HG03280 (cell line): Measurements from ENCODE around the gene PPARD.

ENCODE experiments used
- ATAC-seq: cut with Tn5 transposase; IDR thresholded peaks from one replicate; pipeline ENCODE4 v1.9.1; 2021; ENCODE audit warnings: mild to moderate bottlenecking, moderate library complexity; ENCODE audit not compliant: unreplicated experiment

The PPARD gene

DNA sequence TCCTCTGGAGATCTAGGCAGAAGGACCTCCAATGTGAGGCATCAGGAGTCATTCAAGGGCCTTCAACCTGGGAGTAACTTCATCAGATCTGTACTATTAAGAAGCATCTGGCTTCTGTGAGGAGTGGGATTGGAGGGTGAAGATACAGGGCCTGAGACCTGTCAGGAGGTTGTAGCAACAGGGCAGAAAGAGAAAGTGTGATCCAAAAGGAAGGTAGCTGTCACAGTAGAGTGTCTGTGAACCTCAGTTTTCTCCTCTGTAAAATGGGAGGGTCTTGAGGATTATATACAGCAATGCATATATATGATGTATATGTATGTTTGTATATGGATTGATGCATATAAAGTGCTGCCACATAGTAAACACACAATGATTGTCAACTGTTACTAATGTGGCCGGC is 123.3 kb downstream of the PPARD start:
- no peak for ATAC-seq

DNA sequence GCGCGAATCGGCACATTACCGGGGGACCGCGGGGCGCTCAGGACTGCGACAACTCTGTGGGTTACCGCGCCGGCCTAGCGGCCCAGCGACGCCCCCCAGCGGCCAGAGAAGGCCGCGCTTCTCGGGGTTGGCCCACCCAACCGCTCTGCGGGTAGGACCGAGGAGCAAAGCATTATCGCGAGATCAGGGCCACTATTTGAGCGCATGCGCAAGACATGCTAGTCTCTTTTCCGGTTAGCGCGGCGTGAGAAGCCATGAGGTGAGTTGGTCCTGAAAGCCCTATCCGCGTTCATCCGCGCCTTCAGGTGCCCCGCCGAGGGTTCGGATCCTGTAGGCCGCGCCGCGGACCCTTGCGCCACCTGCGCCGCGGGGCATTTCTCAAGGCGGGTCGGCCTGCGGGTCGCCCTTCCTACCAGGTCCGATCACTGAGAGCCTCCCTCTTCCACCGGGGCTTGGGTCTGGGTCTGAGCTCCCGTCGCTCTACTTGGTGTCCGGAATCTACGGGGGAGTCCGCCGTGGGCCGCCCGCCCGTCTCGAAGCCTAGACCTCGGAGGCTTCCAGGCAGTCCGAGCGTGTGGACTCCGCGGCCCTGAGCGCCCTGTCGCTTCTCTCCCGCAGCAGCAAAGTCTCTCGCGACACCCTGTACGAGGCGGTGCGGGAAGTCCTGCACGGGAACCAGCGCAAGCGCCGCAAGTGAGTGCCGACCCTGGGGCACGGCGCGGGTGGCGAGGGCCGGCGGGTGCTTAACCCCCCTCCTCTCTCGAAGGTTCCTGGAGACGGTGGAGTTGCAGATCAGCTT is 126.0 kb downstream of the PPARD start, which contains the start of gene RPL10A:
Gene RPL10A (plus strand): TSS at position 221 of the 799 bp plus-strand sequence. CDS start 34 bp downstream, at position 255.
- ATAC-seq, result peak; percentile 88

DNA sequence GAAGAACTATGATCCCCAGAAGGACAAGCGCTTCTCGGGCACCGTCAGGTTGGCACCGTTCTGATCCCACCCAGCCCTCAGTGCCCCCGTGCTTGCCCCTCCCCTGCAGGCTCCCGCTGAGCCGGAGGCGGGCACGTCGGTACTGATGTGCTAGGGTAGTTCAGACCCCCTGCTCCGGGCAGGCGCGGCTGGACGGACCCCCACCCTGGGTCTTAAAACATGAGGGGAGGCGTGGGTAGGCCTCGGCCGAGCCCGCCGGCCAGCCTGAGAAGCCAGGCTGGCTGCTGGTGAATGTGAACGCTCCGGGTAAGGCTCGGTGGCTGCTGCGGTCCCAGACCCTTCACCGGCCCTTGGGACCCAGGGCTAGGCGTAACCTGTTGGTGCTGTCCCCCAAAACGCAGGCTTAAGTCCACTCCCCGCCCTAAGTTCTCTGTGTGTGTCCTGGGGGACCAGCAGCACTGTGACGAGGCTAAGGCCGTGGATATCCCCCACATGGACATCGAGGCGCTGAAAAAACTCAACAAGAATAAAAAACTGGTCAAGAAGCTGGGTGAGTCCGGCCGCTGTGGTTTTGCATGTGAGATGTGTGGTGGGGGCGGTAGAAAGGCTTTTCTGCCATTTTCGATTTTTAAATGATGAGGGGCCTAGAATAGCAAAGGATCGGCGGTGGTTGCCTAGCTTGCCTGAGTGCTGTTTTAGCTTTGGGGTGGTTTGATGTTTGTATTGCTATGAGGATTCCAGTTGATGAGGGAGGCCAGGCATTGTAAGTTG is 126.8 kb downstream of the PPARD start:
- ATAC-seq, result peak; percentile 3

DNA sequence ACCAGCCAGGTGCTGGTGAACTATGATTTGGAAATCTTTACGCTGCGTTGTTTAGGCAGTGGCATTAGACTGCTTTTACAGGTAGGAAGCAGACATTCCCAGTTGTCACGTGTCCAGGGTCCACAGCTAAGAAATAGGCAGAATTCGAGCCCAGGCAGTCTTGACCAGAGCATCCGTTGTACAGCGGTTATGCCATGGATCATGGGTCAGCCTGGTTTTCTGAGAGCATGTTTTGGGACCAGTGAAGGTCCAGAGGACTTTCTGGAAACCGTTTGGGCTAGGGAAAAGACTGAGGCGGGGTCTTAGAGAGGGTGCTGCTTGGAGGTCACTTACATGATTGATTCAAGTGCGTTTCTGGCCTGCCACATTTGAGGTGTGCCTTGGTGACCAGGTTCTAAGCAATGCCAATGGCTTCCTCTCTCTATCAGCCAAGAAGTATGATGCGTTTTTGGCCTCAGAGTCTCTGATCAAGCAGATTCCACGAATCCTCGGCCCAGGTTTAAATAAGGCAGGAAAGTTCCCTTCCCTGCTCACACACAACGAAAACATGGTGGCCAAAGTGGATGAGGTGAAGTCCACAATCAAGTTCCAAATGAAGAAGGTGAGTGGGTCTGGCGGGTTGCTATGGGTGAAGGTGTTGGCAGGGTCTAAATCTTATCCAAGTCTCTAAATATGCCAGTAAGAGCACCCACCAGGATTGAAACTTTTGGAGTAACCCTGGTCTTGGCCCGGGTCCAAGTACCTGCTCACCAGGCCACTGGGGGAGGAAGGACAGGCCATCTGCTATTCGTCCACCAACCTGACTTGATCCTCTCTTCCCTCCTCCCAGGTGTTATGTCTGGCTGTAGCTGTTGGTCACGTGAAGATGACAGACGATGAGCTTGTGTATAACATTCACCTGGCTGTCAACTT is 127.6 kb downstream of the PPARD start:
- ATAC-seq, result no peak

DNA sequence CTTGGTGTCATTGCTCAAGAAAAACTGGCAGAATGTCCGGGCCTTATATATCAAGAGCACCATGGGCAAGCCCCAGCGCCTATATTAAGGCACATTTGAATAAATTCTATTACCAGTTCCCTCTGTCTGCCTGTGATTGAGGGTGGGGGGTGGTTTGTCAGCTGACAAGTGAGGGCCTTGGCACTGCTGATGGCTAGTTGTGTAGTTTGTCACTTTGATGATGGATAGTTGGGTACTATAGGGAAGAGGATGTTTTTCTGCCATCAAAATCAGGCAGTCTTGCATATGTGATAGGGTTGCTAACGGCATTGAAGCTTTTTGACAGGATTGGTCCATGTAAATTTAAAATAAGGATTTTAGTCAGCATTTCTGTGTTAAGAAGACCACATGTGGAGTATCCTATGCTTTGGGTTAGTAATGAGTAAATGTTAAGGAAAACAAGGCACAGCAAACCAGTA is 128.3 kb downstream of the PPARD start:
- ATAC-seq, result no peak

DNA sequence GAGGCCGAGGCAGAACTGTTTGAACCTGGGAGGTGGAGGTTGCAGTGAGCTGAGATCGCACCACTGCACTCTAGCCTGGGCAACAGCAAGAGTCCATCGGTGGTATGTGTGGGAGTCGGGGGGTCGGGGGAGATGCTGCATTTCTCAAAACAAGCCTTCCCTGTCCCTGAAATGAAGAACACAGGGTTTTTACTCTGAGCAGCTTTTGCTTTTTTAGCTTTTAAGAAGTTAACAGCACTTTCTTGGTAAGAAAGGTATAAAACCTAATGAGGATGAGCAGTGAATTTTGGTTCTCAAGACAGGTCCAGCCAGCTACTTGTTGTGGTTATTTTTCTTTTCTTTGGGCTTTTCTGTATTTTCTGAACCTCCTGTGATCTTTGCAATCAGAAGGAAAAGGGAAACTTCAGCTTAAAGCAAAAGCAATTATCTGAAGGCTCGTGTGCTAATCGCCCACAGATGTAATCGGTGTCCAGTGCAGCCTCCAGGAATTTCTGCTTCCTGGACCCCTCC is 129.5 kb downstream of the PPARD start:
- no peak for ATAC-seq

DNA sequence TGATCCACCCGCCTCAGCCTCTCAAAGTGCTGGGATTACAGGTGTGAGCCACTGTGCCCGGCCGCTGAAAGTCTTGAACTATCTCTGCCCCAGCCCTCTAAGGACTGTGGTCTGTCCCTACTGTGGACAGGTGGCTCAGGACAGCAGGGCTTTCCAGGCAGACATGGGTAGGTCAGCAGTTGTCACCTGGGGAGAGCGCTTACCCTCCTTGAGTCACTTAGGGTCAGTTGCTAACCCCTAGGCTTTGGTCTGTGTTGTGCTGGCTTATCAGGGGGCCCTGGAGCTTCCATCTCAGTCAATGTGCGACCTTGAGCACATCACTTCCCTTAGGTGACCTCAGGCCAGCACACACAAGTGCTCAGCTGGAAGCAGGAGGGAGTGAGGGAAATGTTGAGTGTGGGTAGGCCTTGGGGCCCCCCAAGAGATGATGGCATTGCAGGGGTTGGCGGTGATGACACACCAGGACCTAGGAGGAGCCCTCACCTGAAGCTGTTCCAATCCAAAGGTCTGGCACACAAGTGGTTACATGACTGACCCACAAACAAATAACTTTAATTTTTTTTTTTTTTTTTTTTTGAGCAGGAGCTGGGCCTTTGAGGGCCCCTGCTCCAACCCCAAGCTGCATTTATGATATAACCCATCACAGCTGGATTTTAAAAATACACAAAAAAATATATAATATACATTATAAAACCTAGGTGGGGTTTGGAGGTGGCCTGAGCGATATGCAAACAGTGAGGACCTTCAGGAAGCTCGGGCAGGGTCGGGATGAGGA is 130.9 kb downstream of the PPARD start:
- no peak for ATAC-seq

DNA sequence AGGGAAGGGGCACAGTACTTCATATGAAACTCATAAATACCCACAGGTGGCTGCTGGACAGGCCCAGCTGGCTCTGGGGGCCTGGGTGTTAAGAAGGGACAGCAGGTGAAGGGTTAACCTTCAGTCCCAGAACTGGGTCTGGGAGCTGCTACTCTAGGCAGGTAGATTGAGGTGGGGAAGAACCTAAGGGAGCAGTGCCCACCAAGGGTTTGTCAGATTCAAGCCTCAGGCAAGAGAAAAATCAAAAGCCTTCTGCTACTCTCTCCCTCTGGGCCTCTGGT is 131.4 kb downstream of the PPARD start:
- no peak for ATAC-seq

DNA sequence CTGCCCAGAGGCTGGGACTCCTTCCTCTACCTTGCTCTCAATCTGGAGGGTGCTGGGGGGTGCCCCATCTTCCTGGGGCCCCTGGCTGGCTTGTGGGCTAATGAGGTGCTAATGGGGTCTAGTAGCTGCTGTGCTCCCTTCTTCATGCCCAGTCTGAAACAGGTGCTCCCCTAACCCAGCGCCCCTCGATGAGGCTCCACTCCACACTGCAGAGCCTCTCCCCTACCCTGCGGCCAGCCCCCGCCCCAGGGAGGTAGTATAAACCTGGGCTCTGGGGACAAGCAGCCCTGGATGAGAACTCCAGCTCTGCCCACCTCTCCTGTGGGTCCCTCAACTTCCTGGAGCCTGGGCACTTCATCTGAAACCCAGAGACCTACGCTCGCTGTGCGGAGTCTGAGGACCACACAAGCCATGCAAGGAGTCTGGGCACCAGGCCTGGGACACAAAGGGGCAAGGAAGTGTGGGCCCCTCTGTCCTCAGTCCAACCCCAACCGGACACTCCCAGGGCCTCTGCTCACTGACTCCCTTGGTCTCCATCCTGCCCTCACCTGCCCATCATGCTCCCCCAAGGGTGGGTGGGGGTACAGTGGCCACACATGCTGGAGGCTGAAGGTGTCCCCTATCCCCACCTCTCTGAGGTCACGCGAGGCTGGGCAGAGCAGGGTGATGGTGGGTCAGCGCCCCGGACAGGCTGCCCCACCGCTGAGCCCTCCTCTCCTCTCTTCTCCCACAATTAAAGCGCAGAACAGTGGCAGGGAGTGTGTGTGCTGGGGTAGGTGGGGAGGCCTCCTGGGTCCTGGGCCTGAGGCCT is 132.0 kb downstream of the PPARD start:
- no peak for ATAC-seq

DNA sequence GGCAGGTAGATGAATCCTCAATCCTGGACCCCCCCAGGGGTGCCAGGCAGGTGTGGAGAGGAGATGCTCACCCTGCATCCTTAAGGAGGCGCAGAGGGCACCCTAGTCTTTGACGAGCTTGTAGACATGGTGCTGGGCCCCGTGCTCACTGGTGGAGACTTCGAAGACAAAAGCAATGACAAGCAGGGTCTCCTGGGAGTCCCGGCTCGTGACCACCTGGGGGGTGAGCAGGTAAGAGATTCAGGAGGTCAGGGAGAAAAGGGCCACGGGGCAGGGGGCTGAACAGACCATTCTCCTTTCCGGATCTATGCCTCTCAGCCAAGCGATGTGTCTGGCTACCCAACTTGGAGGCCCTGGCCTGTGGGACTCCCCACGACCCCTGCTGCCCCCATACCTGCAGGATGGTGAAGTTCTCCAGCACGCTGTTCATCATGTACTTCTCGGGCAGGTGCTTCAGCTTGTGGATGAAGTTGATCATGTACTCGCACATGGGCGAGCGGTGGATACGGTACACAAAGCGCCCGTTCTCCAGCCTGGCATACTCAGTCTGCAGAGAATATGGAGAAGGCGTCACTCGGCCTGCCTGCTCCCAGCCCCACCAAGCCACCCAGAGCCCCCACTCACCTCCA is 132.7 kb downstream of the PPARD start:
- ATAC-seq, result no peak

DNA sequence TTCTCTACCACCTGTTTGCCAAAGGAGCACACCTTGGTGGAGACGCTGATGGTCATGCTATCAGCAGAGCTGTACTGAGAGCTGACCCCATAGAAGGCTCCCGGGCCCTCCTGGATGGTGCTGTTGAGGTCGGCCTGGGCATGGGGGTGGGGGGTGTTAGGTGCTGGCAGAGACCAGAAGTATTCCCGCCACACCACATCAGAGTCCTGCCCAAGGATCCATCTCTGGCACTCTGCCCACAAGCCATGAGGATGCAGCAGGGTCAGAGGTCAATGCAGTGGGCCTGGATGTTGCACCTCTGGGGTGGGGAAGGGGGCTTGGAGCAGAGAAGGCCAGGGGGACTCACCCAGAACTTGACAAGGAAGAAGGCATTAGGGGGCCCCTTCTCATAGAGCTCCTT is 133.2 kb downstream of the PPARD start:
- ATAC-seq, result no peak

DNA sequence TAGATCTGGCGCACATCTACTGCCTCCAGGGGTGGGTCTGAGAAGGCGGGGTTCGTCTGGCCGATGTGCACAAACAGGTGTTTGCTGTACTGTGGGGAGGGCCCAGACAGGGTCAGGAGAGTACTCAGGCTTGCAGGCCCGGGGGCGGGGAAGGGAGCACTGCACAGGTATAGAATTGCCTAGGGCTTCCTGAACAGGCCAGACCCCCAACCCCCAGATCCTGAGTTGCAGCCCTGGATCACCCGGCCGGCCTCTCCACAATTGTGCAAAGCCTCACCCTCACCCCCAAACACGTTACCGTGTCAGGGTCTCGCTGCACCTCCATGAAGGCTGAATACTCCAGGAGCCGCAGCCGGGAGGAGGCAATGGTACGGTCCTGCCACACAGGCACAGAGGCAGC is 133.6 kb downstream of the PPARD start:
- ATAC-seq, result no peak

DNA sequence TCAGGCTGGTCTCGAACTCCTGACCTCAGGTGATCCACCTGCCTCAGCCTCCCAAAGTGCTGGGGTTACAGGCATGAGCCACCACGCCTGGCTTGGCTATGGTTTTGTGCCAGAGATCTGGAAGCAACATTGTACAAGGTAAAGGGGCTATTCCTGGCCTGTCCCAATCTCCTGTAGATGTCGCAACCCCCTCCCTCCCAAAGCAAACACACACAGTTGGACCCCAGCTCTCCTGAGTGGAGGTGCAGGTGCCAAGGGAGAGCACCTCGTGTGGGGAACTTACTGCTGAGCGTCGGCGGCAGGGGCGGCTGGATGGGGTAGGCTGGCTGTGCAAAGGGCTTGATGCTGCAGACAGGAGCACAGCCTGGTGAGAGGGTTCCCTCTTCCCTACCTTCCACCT is 134.7 kb downstream of the PPARD start:
- ATAC-seq, result no peak
